ENCODE data around the gene FCER1G.

GRCh38 chr1:161265305-161265704 lies 50.2 kb downstream of the FCER1G start:
- no peak for TF ChIP-seq POLR2A (IDR thresholded peaks at IDR 0.05)
- TF ChIP-seq, protein P1, sequence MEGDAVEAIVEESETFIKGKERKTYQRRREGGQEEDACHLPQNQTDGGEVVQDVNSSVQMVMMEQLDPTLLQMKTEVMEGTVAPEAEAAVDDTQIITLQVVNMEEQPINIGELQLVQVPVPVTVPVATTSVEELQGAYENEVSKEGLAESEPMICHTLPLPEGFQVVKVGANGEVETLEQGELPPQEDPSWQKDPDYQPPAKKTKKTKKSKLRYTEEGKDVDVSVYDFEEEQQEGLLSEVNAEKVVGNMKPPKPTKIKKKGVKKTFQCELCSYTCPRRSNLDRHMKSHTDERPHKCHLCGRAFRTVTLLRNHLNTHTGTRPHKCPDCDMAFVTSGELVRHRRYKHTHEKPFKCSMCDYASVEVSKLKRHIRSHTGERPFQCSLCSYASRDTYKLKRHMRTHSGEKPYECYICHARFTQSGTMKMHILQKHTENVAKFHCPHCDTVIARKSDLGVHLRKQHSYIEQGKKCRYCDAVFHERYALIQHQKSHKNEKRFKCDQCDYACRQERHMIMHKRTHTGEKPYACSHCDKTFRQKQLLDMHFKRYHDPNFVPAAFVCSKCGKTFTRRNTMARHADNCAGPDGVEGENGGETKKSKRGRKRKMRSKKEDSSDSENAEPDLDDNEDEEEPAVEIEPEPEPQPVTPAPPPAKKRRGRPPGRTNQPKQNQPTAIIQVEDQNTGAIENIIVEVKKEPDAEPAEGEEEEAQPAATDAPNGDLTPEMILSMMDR (IDR thresholded peaks at IDR 0.05 in 8 of 11, conservative IDR thresholded peaks at IDR 0.05 in 3 of 11), result no peak
